Neural crest cell (in vitro differentiated cells): ENCODE results near the gene IQCE. TPM values are rescaled to one million over a fixed set of nuclear protein-coding genes. Genes with fewer than 3 reads are reported as not detected.

Source experiments
- DNase-seq: peaks from one replicate; pipeline ENCODE4 v3.0.0; 2021; ENCODE audit warnings: low read depth, mixed read lengths, low spot score
- H3K27ac Mint-ChIP-seq: one replicate; pipeline ENCODE4 v1.8.0; 2021; ENCODE audit warnings: mild to moderate bottlenecking, mixed read lengths; ENCODE audit not compliant: unreplicated experiment
- H3K27me3 Mint-ChIP-seq: 2 replicates; pipeline ENCODE4 v1.8.0; 2021; ENCODE audit warnings: low read depth, mild to moderate bottlenecking, mixed read lengths
- H3K36me3 Mint-ChIP-seq: 2 replicates; pipeline ENCODE4 v1.8.0; 2021; ENCODE audit warnings: low read depth, mild to moderate bottlenecking, mixed read lengths
- H3K4me1 Mint-ChIP-seq: 2 replicates; pipeline ENCODE4 v1.8.0; 2021; ENCODE audit warnings: mixed read lengths
- H3K4me3 Mint-ChIP-seq: one replicate; pipeline ENCODE4 v1.8.0; 2021; ENCODE audit warnings: mild to moderate bottlenecking, mixed read lengths
- H3K9me3 Mint-ChIP-seq: 2 replicates; pipeline ENCODE4 v1.8.0; 2021; ENCODE audit warnings: mixed read lengths
- CTCF ChIP-seq: fragments of 200-600 bp; sonication (generic); conservative IDR thresholded peaks from 2 replicates; pipeline ENCODE4 v1.5.0; 2021; ENCODE audit warnings: antibody characterized with exemption, mild to moderate bottlenecking
- total RNA-seq: library from RNA; stranded (reverse); gene quantifications from 2 replicates; pipeline ENCODE4 v1.2.1, GENCODE V29; 2021

Gene IQCE
- total RNA-seq, 1 donor from 2014 or later = 22.4 TPM

GRCh38 chr7:2613931-2614600, 55.3 kb downstream of the IQCE start:
- DNase-seq = no peak
- Mint-ChIP-seq H3K9me3 (no peaks in the 10 kb centered on the region), H3K4me1 (peaks cover 70% of the 10 kb centered on the region), H3K27ac (no peak overlapping the region), H3K4me3 (no peak overlapping the region), H3K36me3 (no peaks in the 10 kb centered on the region), H3K27me3 (peaks cover 2% of the 10 kb centered on the region)
- TF ChIP-seq CTCF = no peak

DNA sequence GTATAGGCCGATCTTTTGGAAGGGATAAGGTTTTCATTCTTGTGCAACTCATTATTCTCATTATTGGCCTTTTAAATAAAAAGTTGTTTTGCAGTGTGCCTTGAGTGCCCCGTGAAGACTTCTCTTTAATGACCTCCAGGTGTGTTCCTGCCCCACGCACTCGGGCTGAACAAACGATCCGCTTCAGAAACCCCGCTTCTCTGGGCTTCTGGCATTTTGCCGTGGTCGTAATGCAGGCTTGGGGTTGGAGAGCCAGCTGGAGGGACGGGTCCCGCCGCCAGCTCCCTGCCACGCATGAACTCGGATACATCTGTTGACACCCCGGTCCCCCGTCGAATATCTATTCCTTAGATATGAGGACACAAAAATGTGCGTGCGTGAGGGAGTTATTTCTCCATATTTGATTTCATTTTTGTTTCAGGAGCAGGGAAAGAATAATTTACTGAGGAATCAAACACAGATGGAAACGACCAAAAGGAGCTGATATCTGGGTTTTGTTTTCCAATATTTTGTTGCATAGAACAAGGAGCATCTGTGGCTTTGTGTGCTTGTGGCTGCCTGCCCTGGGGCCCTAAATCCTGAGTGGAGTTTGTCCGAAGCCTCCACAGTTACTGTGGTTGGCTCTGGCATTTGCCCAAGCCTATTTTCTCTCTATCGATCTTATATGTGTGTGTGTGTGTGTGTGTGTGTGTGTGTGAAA, 56.0 kb downstream of the IQCE start:
- peaks cover 2% of the 10 kb centered on the region for H3K27me3 Mint-ChIP-seq
- TF ChIP-seq CTCF = no peak
- no peak for DNase-seq
- H3K27ac Mint-ChIP-seq = no peak overlapping the region
- H3K4me3 Mint-ChIP-seq = peak overlapping the region; percentile 72
- H3K9me3 Mint-ChIP-seq = no peaks in the 10 kb centered on the region
- H3K4me1 Mint-ChIP-seq = peaks cover 71% of the 10 kb centered on the region
- H3K36me3 Mint-ChIP-seq = no peaks in the 10 kb centered on the region

DNA sequence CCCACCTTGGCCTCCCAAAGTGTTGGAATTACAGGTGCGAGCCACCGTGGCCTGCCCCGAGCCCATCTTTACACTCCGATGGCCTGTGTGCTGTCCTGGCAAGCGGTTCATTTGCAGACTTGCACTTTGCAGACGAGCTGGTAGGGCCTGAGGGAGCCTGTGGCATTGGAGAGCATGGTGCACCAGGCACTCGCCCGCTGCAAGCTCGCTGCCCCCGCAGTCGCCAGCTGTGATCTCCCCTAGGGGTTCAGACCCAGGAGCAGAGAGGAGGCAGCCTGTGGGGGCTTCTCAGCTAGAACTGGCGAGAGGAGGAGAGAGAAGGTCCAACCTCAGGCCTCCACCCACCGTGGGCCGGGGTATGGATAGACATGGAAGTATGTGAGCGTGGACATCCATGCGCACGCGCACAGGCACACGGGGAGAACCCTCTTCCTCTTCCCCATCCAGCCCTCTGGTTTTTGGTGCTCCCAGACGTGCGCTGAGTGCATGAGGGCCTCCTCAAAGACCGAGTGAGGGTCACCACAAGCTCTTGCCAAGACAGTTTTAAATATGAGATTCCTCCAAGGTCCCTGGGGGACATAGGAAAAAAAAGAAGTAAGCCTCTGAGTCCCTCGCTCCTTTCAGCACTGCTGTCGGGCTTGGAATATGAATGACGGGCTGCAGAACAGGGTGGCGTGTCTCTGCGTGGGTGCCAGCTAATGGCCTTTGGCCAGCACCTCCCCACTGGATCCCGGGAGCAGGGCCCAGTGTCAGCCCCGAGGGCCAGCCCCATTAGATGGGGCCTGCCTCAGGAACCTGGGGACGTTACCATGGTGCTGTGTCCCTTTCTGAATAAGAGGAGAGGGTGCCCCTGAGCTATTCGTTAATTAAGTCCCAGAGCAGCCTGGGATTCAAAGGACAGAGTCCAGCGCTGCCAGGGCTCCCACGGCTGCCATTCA, 57.9 kb downstream of the IQCE start:
- H3K4me1 Mint-ChIP-seq = peaks cover 74% of the 10 kb centered on the region
- peak overlapping the region; percentile 81 for H3K27ac Mint-ChIP-seq
- DNase-seq = no peak
- no peaks in the 10 kb centered on the region for H3K36me3 Mint-ChIP-seq
- peak overlapping the region; percentile 36 for H3K4me3 Mint-ChIP-seq
- H3K27me3 Mint-ChIP-seq = peaks cover 2% of the 10 kb centered on the region
- TF ChIP-seq CTCF = no peak
- H3K9me3 Mint-ChIP-seq = no peaks in the 10 kb centered on the region

GRCh38 chr7:2617325-2617905, 58.6 kb downstream of the IQCE start:
- Mint-ChIP-seq H3K4me3 (peak overlapping the region; percentile 36), H3K9me3 (no peaks in the 10 kb centered on the region), H3K27me3 (peaks cover 2% of the 10 kb centered on the region), H3K36me3 (no peaks in the 10 kb centered on the region), H3K4me1 (peaks cover 79% of the 10 kb centered on the region), H3K27ac (peak overlapping the region; percentile 99)
- DNase-seq = no peak
- no peak for TF ChIP-seq CTCF

GRCh38 chr7:2619116-2619515, 60.3 kb downstream of the IQCE start:
- H3K4me3 Mint-ChIP-seq = no peak overlapping the region
- peaks cover 64% of the 10 kb centered on the region for H3K4me1 Mint-ChIP-seq
- no peak overlapping the region for H3K27ac Mint-ChIP-seq
- H3K27me3 Mint-ChIP-seq = peaks cover 2% of the 10 kb centered on the region
- no peak for DNase-seq
- TF ChIP-seq CTCF = no peak
- no peaks in the 10 kb centered on the region for H3K9me3 Mint-ChIP-seq
- H3K36me3 Mint-ChIP-seq = no peaks in the 10 kb centered on the region
